ENCODE data around the gene CFAP74.

CFAP74 gene

GRCh38 chr1:1910651-1911331, 92.8 kb downstream of the CFAP74 start:
- Histone ChIP-seq H3K79me2 (no peaks in the 10 kb centered on the region), H3K4me1 (no peaks in the 10 kb centered on the region), H3K27ac (no peak overlapping the region), H2AFZ (no peak overlapping the region), H3K4me3 (ENCODE audit: low read depth, low read length) (no peak overlapping the region), H3K27me3 (ENCODE audit: control insufficient read depth, insufficient read depth, low read length) (no peaks in the 10 kb centered on the region), H3K9me3 (ENCODE audit: control insufficient read depth, low read length) (no peaks in the 10 kb centered on the region), H3K36me3 (ENCODE audit: control insufficient read depth, insufficient read depth, low read length) (no peaks in the 10 kb centered on the region), H3K4me2 (ENCODE audit: low read length) (no peak overlapping the region), H3K9ac (no peak overlapping the region)
- no peak for TF ChIP-seq CTCF (IDR thresholded peaks at IDR 0.05)

- no peak overlapping the region for H3K27ac ChIP-seq
- H3K4me1 ChIP-seq = no peaks in the 10 kb centered on the region
These were observed 93.5 kb downstream of the CFAP74 start for GRCh38 chr1:1910033-1910465.

GRCh38 chr1:1908506-1908791, 95.1 kb downstream of the CFAP74 start:
- H3K27me3 ChIP-seq (ENCODE audit: control insufficient read depth, insufficient read depth, low read length) = no peaks in the 10 kb centered on the region
- no peak for TF ChIP-seq CTCF (IDR thresholded peaks at IDR 0.05)
- no peaks in the 10 kb centered on the region for H3K9me3 ChIP-seq (ENCODE audit: control insufficient read depth, low read length)
- no peaks in the 10 kb centered on the region for H3K4me1 ChIP-seq
- no peaks in the 10 kb centered on the region for H3K36me3 ChIP-seq (ENCODE audit: control insufficient read depth, insufficient read depth, low read length)
- peak overlapping the region; percentile 51 for H3K27ac ChIP-seq
- H3K9ac ChIP-seq = peak overlapping the region; percentile 37
- no peaks in the 10 kb centered on the region for H3K79me2 ChIP-seq
- peak overlapping the region; percentile 94 for H3K4me2 ChIP-seq (ENCODE audit: low read length)
- H2AFZ ChIP-seq = peak overlapping the region; percentile 82
- H3K4me3 ChIP-seq (ENCODE audit: low read depth, low read length) = peak overlapping the region; percentile 68

More at GRCh38 chr1:1910033-1910465, 93.5 kb downstream of the CFAP74 start:
- H3K9me3 ChIP-seq (ENCODE audit: control insufficient read depth, low read length) = no peaks in the 10 kb centered on the region
- H3K4me2 ChIP-seq (ENCODE audit: low read length) = no peak overlapping the region
- H3K79me2 ChIP-seq = no peaks in the 10 kb centered on the region
- no peak overlapping the region for H3K4me3 ChIP-seq (ENCODE audit: low read depth, low read length)
- no peak overlapping the region for H2AFZ ChIP-seq
- no peak for TF ChIP-seq CTCF (IDR thresholded peaks at IDR 0.05)
- H3K9ac ChIP-seq = no peak overlapping the region
- H3K27me3 ChIP-seq (ENCODE audit: control insufficient read depth, insufficient read depth, low read length) = no peaks in the 10 kb centered on the region
- H3K36me3 ChIP-seq (ENCODE audit: control insufficient read depth, insufficient read depth, low read length) = no peaks in the 10 kb centered on the region

- H3K9me3 ChIP-seq (ENCODE audit: control insufficient read depth, low read length) = no peaks in the 10 kb centered on the region
- no peak overlapping the region for H3K4me2 ChIP-seq (ENCODE audit: low read length)
- H3K79me2 ChIP-seq = no peaks in the 10 kb centered on the region
- H3K36me3 ChIP-seq (ENCODE audit: control insufficient read depth, insufficient read depth, low read length) = no peaks in the 10 kb centered on the region
- no peak overlapping the region for H3K27ac ChIP-seq
- H3K27me3 ChIP-seq (ENCODE audit: control insufficient read depth, insufficient read depth, low read length) = no peaks in the 10 kb centered on the region
- no peak overlapping the region for H2AFZ ChIP-seq
- no peak overlapping the region for H3K4me3 ChIP-seq (ENCODE audit: low read depth, low read length)
- H3K4me1 ChIP-seq = no peaks in the 10 kb centered on the region
- TF ChIP-seq CTCF (IDR thresholded peaks at IDR 0.05) = no peak
- no peak overlapping the region for H3K9ac ChIP-seq
These were observed 96.4 kb downstream of the CFAP74 start for GRCh38 chr1:1907098-1907736.

Measured in parathyroid adenoma (tissue), 2 donors.